SK-N-SH treated with all-trans-retinoic acid at 6 μM for 48 hours (cell line): ENCODE data around the gene PTPN18.

Experiments used
- CSDC2 ChIP-seq: fragments of 250-450 bp; sonication (Bioruptor Pico); IDR thresholded peaks from 2 replicates; pipeline ENCODE4 v1.5.0; 2020; ENCODE audit warnings: mild to moderate bottlenecking, moderate library complexity
- ZFP3 ChIP-seq: fragments of 250-450 bp; sonication (Bioruptor Pico); IDR thresholded peaks from 2 replicates; pipeline ENCODE4 v1.5.0; 2020; ENCODE audit warnings: mild to moderate bottlenecking, moderate library complexity
- TF ChIP-seq, protein P1 (sequence below): fragments of 250-450 bp; sonication (Bioruptor Pico); IDR thresholded peaks from 2 replicates; pipeline ENCODE4 v1.8.0; 2021; ENCODE audit warnings: low read depth, mild to moderate bottlenecking, moderate library complexity, borderline replicate concordance
- TF ChIP-seq, protein P2 (sequence below): fragments of 250-450 bp; sonication (Bioruptor Pico); IDR thresholded peaks from 2 replicates; pipeline ENCODE4 v1.5.0; 2020; ENCODE audit warnings: mild to moderate bottlenecking, moderate library complexity
- TF ChIP-seq, protein P3 (sequence below): fragments of 250-450 bp; sonication (Bioruptor Pico); IDR thresholded peaks from 2 replicates; pipeline ENCODE4 v1.5.1; 2020; ENCODE audit warnings: low read depth, mild to moderate bottlenecking, moderate library complexity

- TF ChIP-seq ZFP3 (CRISPR knock-in tag) (no peak), CSDC2 (no peak)
- TF ChIP-seq, protein P1, sequence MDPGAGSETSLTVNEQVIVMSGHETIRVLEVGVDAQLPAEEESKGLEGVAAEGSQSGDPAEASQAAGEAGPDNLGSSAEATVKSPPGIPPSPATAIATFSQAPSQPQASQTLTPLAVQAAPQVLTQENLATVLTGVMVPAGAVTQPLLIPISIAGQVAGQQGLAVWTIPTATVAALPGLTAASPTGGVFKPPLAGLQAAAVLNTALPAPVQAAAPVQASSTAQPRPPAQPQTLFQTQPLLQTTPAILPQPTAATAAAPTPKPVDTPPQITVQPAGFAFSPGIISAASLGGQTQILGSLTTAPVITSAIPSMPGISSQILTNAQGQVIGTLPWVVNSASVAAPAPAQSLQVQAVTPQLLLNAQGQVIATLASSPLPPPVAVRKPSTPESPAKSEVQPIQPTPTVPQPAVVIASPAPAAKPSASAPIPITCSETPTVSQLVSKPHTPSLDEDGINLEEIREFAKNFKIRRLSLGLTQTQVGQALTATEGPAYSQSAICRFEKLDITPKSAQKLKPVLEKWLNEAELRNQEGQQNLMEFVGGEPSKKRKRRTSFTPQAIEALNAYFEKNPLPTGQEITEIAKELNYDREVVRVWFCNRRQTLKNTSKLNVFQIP (CRISPR knock-in tag) = no peak
- TF ChIP-seq, protein P2, sequence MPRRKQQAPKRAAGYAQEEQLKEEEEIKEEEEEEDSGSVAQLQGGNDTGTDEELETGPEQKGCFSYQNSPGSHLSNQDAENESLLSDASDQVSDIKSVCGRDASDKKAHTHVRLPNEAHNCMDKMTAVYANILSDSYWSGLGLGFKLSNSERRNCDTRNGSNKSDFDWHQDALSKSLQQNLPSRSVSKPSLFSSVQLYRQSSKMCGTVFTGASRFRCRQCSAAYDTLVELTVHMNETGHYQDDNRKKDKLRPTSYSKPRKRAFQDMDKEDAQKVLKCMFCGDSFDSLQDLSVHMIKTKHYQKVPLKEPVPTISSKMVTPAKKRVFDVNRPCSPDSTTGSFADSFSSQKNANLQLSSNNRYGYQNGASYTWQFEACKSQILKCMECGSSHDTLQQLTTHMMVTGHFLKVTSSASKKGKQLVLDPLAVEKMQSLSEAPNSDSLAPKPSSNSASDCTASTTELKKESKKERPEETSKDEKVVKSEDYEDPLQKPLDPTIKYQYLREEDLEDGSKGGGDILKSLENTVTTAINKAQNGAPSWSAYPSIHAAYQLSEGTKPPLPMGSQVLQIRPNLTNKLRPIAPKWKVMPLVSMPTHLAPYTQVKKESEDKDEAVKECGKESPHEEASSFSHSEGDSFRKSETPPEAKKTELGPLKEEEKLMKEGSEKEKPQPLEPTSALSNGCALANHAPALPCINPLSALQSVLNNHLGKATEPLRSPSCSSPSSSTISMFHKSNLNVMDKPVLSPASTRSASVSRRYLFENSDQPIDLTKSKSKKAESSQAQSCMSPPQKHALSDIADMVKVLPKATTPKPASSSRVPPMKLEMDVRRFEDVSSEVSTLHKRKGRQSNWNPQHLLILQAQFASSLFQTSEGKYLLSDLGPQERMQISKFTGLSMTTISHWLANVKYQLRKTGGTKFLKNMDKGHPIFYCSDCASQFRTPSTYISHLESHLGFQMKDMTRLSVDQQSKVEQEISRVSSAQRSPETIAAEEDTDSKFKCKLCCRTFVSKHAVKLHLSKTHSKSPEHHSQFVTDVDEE = no peak
- TF ChIP-seq, protein P3, sequence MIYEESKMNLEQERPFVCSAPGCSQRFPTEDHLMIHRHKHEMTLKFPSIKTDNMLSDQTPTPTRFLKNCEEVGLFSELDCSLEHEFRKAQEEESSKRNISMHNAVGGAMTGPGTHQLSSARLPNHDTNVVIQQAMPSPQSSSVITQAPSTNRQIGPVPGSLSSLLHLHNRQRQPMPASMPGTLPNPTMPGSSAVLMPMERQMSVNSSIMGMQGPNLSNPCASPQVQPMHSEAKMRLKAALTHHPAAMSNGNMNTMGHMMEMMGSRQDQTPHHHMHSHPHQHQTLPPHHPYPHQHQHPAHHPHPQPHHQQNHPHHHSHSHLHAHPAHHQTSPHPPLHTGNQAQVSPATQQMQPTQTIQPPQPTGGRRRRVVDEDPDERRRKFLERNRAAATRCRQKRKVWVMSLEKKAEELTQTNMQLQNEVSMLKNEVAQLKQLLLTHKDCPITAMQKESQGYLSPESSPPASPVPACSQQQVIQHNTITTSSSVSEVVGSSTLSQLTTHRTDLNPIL (CRISPR knock-in tag) = no peak
These were observed 33.9 kb downstream of the PTPN18 start for GRCh38 chr2:130389783-130390182.
